HCT116 (cell line): ENCODE measurements around the gene MAP2K6. TPM values are rescaled to one million over a fixed set of nuclear protein-coding genes. Genes with fewer than 3 reads are reported as not detected.

Experiments used
- ATAC-seq: fragments of 200-7000 bp; cut with Tn5 transposase; 2 replicates; pipeline ENCODE4 v1.9.1; 2020; ENCODE audit warnings: mild to moderate bottlenecking, moderate library complexity
- BruUV-seq: library from RNA; stranded (reverse); fragments of 400-500 nt; replicated peaks from 2 replicates; lab custom pipeline; 2021; lab: Mats Ljungman, UMichigan
- CTCF ChIA-PET: fragments of 300-600 bp; sonication (Branson Sonifier 250); formaldehyde crosslinking; loops from one replicate; lab custom pipeline; 2021; ENCODE audit warnings: antibody characterized with exemption; lab: Charles Lee
- POLR2A ChIA-PET: fragments of 300-600, 350-600 bp; sonication (Branson Sonifier 250); formaldehyde crosslinking; loops from one replicate; lab custom pipeline; 2021; ENCODE audit warnings: antibody characterized with exemption; lab: Charles Lee
- RAD21 ChIA-PET, 2 experiments: fragments of 300-600 bp; sonication (Branson Sonifier 250); formaldehyde crosslinking; loops; one replicate each; lab custom pipeline; 2023; ENCODE audit warnings: low total read pairs in 2 of 2; ENCODE audit not compliant: uncharacterized antibody in 2 of 2, unreplicated experiment in 2 of 2, low non-redundant PET in 1 of 2; lab: Charles Lee
- DNase-seq: peaks from one replicate; pipeline ENCODE4 v3.0.0-alpha.2; 2010; ENCODE audit warnings: low read depth, low spot score
- H2AFZ ChIP-seq: fragments of 200-600 bp; shearing (Covaris generic), sonication (generic); 2 replicates; pipeline ENCODE4 v1.6.1; 2017; ENCODE audit warnings: low read depth, mixed run types, mixed read lengths, antibody characterized with exemption, low read length; ENCODE audit not compliant: poor library complexity, severe bottlenecking
- H3K27ac ChIP-seq: 2 replicates; pipeline ENCODE4 v1.5.1; 2012; ENCODE audit warnings: low read depth, low read length
- H3K27me3 ChIP-seq: fragments of 200-600 bp; sonication (generic); 2 replicates; pipeline ENCODE4 v1.6.1; 2016; ENCODE audit warnings: mixed run types, low read length, mixed read lengths; ENCODE audit not compliant: insufficient read depth
- H3K36me3 ChIP-seq, 2 experiments: fragments of 200-500 bp in 1 of 2; fragments of 200-600 bp in 1 of 2; sonication (Bioruptor generic) in 1 of 2; sonication (generic) in 1 of 2; 2 replicates each; pipeline versions ENCODE4 v1.5.1 to v1.6.1; 2014 to 2016; ENCODE audit warnings: low read length in 2 of 2, inconsistent platforms in 1 of 2, mixed read lengths in 1 of 2, mixed run types in 1 of 2; ENCODE audit not compliant: insufficient read depth in 2 of 2, control insufficient read depth in 1 of 2
- H3K4me1 ChIP-seq, 2 experiments: fragments of 200-600 bp in 1 of 2; sonication (generic) in 1 of 2; 2 replicates each; pipeline versions ENCODE4 v1.5.1 to v1.6.1; 2012 to 2017; ENCODE audit warnings: low read length in 2 of 2, inconsistent platforms in 1 of 2, mild to moderate bottlenecking in 1 of 2, mixed read lengths in 1 of 2, mixed run types in 1 of 2, moderate library complexity in 1 of 2; ENCODE audit not compliant: insufficient read depth in 2 of 2, control insufficient read depth in 1 of 2
- H3K4me2 ChIP-seq: fragments of 200-600 bp; sonication (generic); 2 replicates; pipeline ENCODE4 v1.6.1; 2017; ENCODE audit warnings: mixed run types, low read length, mixed read lengths
- H3K4me3 ChIP-seq, 2 experiments: fragments of 200-600 bp in 1 of 2; sonication (generic) in 1 of 2; replicated peaks in 1 of 2; 2 replicates each; pipeline ENCODE4 v1.5.1; 2011 to 2016; ENCODE audit warnings: low read length in 2 of 2, control low read depth in 1 of 2, low read depth in 1 of 2, mild to moderate bottlenecking in 1 of 2, mixed read lengths in 1 of 2, mixed run types in 1 of 2
- H3K79me2 ChIP-seq: fragments of 200-600 bp; sonication (generic); 2 replicates; pipeline ENCODE4 v1.6.1; 2017; ENCODE audit warnings: mild to moderate bottlenecking, mixed run types, low read length, moderate library complexity, mixed read lengths; ENCODE audit not compliant: insufficient read depth
- H3K9ac ChIP-seq: fragments of 200-600 bp; sonication (generic); 2 replicates; pipeline ENCODE4 v1.6.1; 2016; ENCODE audit warnings: low read length, mixed read lengths
- H3K9me2 ChIP-seq: fragments of 200-600 bp; sonication (generic), shearing (Covaris generic); 2 replicates; pipeline ENCODE4 v1.6.1; 2017; ENCODE audit warnings: mixed run types, mild to moderate bottlenecking, moderate library complexity; ENCODE audit not compliant: insufficient read depth
- H3K9me3 ChIP-seq, 2 experiments: fragments of 200-500 bp in 1 of 2; fragments of 200-600 bp in 1 of 2; sonication (Bioruptor generic) in 1 of 2; sonication (generic) in 1 of 2; 2 replicates each; pipeline ENCODE4 v1.6.1; 2014 to 2017; ENCODE audit warnings: low read length in 2 of 2, mixed read lengths in 2 of 2, inconsistent platforms in 1 of 2, low read depth in 1 of 2, mild to moderate bottlenecking in 1 of 2, mixed run types in 1 of 2, moderate library complexity in 1 of 2; ENCODE audit not compliant: control insufficient read depth in 1 of 2, insufficient read depth in 1 of 2
- H4K20me1 ChIP-seq: fragments of 200-600 bp; sonication (generic), shearing (Covaris generic); 2 replicates; pipeline ENCODE4 v1.6.1; 2017; ENCODE audit warnings: mixed run types, mild to moderate bottlenecking, moderate library complexity; ENCODE audit not compliant: insufficient read depth
- ELF1 ChIP-seq: IDR thresholded peaks from 2 replicates; pipeline ENCODE4 v1.6.1; 2012; ENCODE audit warnings: low read depth, borderline replicate concordance
- EZH2phosphoT487 ChIP-seq: fragments of 200-600 bp; IDR thresholded peaks from 2 replicates; pipeline ENCODE4 v1.6.1; 2018; ENCODE audit warnings: antibody characterized with exemption, borderline replicate concordance
- JUND ChIP-seq: IDR thresholded peaks from 2 replicates; pipeline ENCODE4 v1.6.1; 2012
- POLR2A ChIP-seq: IDR thresholded peaks from 2 replicates; pipeline ENCODE4 v1.7.0; 2011; ENCODE audit warnings: borderline replicate concordance; ENCODE audit not compliant: insufficient read depth, insufficient read length; ENCODE audit errors: extremely low read depth
- POLR2AphosphoS5 ChIP-seq: IDR thresholded peaks from 2 replicates; pipeline ENCODE4 v1.6.1; 2011; ENCODE audit warnings: mild to moderate bottlenecking, low read depth, low read length, moderate library complexity
- RAD21 ChIP-seq: IDR thresholded peaks from 2 replicates; pipeline ENCODE4 v1.6.1; 2012; ENCODE audit warnings: low read depth, mild to moderate bottlenecking
- SIN3A ChIP-seq: IDR thresholded peaks from 2 replicates; pipeline ENCODE4 v1.6.1; 2012; ENCODE audit warnings: low read depth
- SP1 ChIP-seq: IDR thresholded peaks from 2 replicates; pipeline ENCODE4 v1.6.1; 2012; ENCODE audit warnings: low read depth
- YY1 ChIP-seq: IDR thresholded peaks from 2 replicates; pipeline ENCODE4 v1.6.1; 2011; ENCODE audit warnings: low read length, low read depth, moderate library complexity, mild to moderate bottlenecking; ENCODE audit not compliant: insufficient replicate concordance; ENCODE audit errors: extremely low read depth
- ZFX ChIP-seq: fragments of 450-650 bp; IDR thresholded peaks from 2 replicates; pipeline ENCODE4 v1.6.1; 2017
- ZNF274 ChIP-seq: fragments of 200-500 bp; sonication (Bioruptor generic); IDR thresholded peaks from 2 replicates; pipeline ENCODE4 v1.6.1; 2014; ENCODE audit warnings: mild to moderate bottlenecking, low read depth, low read length, inconsistent platforms
- intact Hi-C: fragments of 100-400 bp; cut with micrococcal nuclease; formaldehyde crosslinking; loops from 2 replicates; pipeline ENCODE4 v1.10.0; 2022
- total RNA-seq: library from RNA; stranded (reverse); gene quantifications from one replicate; pipeline ENCODE4 v1.2.1, GENCODE V29; 2021; ENCODE audit not compliant: unreplicated experiment
- TF ChIP-seq, protein P1 (sequence below): IDR thresholded peaks from 2 replicates; pipeline ENCODE4 v1.6.1; 2012

MAP2K6 gene
- total RNA-seq, 1 experiment from 2014 or later = 0.22 TPM

DNA sequence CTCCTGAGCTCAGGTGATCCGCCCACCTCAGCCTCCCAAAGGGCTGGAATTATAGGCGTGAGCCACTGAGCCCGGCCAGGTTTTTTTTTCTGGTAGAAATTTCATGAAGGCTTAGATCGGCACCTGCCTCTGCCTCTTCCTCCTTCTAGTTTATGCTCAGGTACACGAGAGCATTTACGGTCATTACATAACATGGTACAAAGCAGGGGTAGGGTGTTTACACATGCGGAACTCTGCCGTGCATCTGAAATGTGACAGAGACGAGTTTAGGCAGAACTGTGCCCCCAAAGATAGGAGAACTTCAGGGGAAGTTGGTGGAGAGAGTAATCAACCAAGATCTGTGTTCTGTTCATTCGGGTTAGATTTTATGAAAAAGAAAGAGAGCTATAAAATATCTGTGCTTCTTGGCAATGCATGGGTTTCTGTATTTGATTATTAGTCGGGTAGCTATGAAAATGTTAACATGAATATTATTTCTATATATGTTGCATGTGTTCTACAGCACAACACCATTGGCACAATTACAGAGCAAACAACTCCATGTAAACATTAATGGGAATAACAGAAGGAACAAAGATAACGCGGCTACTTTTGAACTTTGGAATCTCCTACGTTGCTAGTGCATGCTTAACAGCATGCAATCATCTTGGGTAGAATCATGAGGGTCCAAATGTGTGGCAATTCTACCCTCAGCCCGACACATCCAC, 23.5 kb upstream of the MAP2K6 start:
- no peaks in the 10 kb centered on the region for H4K20me1 ChIP-seq
- H3K36me3 ChIP-seq = no peaks in the 10 kb centered on the region
- H3K9me3 ChIP-seq = no peaks in the 10 kb centered on the region
- H3K9me2 ChIP-seq = no peaks in the 10 kb centered on the region
- H3K4me3 ChIP-seq = no peak overlapping the region
- H3K4me2 ChIP-seq = no peak overlapping the region
- intact Hi-C loops = loop anchor here (10.0 kb wide), 2 partner anchors 126 to 616 kb away; no protein-coding TSS in a partner anchor
- no peaks in the 10 kb centered on the region for H3K4me1 ChIP-seq
- RAD21 ChIA-PET = no interaction called here
- no peak for ATAC-seq
- H3K27ac ChIP-seq = no peak overlapping the region
- DNase-seq = no peak
- TF ChIP-seq SIN3A (no peak), YY1 (no peak), JUND (no peak), EZH2phosphoT487 (no peak), RAD21 (no peak), POLR2AphosphoS5 (no peak), SP1 (no peak), ELF1 (no peak), ZNF274 (no peak), ZFX (no peak), POLR2A (no peak)
- TF ChIP-seq, protein P1, sequence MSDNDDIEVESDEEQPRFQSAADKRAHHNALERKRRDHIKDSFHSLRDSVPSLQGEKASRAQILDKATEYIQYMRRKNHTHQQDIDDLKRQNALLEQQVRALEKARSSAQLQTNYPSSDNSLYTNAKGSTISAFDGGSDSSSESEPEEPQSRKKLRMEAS = no peak
- POLR2A ChIA-PET = no interaction called here
- H3K27me3 ChIP-seq = no peaks in the 10 kb centered on the region
- no TSS peak for BruUV-seq
- no peaks in the 10 kb centered on the region for H3K79me2 ChIP-seq
- no peak overlapping the region for H2AFZ ChIP-seq
- no peak overlapping the region for H3K9ac ChIP-seq
- CTCF ChIA-PET = interaction anchor here (1.2 to 1.5 kb wide), 2 partner anchors 116 to 134 kb away, joined by 3 to 4 read pairs; no protein-coding TSS in a partner anchor
